Astrocyte (in vitro differentiated cells and primary cell): ENCODE measurements around the gene PRRG1.

Experiments used
- EZH2 ChIP-seq: IDR thresholded peaks from 2 replicates; pipeline ENCODE4 v1.6.1; 2012; ENCODE audit warnings: mild to moderate bottlenecking, low read length, inconsistent platforms; ENCODE audit not compliant: insufficient read depth
- TF ChIP-seq, protein P1 (sequence below): IDR thresholded peaks from 2 replicates; pipeline ENCODE4 v1.5.1; 2011; ENCODE audit warnings: low read depth, mild to moderate bottlenecking, inconsistent platforms, low read length, moderate library complexity; ENCODE audit not compliant: insufficient read depth

DNA sequence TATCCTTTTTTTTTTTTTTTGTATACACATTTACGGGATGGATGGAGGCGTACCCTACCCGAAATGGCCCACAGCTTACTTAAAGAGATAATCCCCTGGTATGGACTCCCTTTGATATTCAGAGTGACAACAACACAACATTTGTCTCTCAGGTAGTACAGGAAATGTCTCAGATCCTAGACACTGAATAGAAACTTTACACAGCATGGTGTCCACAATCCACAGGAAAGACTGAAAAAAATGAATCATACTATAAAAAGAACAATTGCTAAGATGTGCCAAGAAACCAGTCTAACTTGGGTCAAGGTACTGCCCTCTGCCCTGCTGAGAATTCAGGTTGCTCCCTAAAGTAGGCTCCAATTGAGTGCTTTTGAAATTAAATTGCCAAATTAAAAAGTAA lies 121.5 kb downstream of the PRRG1 start:
- TF ChIP-seq, protein P1, sequence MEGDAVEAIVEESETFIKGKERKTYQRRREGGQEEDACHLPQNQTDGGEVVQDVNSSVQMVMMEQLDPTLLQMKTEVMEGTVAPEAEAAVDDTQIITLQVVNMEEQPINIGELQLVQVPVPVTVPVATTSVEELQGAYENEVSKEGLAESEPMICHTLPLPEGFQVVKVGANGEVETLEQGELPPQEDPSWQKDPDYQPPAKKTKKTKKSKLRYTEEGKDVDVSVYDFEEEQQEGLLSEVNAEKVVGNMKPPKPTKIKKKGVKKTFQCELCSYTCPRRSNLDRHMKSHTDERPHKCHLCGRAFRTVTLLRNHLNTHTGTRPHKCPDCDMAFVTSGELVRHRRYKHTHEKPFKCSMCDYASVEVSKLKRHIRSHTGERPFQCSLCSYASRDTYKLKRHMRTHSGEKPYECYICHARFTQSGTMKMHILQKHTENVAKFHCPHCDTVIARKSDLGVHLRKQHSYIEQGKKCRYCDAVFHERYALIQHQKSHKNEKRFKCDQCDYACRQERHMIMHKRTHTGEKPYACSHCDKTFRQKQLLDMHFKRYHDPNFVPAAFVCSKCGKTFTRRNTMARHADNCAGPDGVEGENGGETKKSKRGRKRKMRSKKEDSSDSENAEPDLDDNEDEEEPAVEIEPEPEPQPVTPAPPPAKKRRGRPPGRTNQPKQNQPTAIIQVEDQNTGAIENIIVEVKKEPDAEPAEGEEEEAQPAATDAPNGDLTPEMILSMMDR = no peak
- no peak for TF ChIP-seq EZH2
